ENCODE data around the gene CDH11. TPM values are rescaled to one million over a fixed set of nuclear protein-coding genes. Genes with fewer than 3 reads are reported as not detected.

CDH11 gene
- total RNA-seq, 1 donor from 2014 or later: 145 TPM

DNA sequence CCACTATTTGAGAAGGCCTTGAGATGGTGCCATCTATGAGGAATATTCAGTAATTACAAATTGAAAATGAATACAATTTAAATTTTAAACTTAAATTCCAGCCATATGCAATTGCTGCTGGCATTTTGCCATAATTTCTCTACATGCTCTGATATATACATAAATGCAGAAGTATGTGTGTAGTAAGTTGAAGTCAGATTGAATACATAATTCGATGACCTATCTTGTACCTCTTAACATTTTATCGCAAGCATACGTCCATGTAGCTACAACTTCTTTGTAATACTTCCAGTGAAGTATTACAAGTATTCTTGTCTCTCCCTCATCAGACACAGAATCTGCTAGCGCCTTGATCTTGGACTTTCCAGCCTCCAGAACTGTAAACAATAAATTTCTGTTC is 26.0 kb downstream of the CDH11 start:
- Histone ChIP-seq H3K27ac (no peak overlapping the region), H3K36me3 (no peaks in the 10 kb centered on the region), H3K4me3 (no peak overlapping the region), H3K27me3 (no peaks in the 10 kb centered on the region), H3K4me1 (no peaks in the 10 kb centered on the region), H3K9me3 (no peaks in the 10 kb centered on the region)
- intact Hi-C loops (cut with DNase I): no loop called here
- no peak for DNase-seq (ENCODE audit: low spot score in 2 of 2)
- no peak for TF ChIP-seq CTCF (IDR thresholded peaks at IDR 0.05)

- Histone ChIP-seq H3K27ac (no peak overlapping the region), H3K9me3 (no peaks in the 10 kb centered on the region), H3K4me1 (no peaks in the 10 kb centered on the region), H3K36me3 (no peaks in the 10 kb centered on the region), H3K4me3 (no peak overlapping the region), H3K27me3 (no peaks in the 10 kb centered on the region)
- no peak for DNase-seq (ENCODE audit: low spot score in 2 of 2)
- intact Hi-C loops (cut with DNase I): no loop called here
- no peak for TF ChIP-seq CTCF (IDR thresholded peaks at IDR 0.05)
These were observed 26.7 kb downstream of the CDH11 start for GRCh38 chr16:65095090-65095728.

- TF ChIP-seq CTCF (IDR thresholded peaks at IDR 0.05): no peak
- Histone ChIP-seq H3K4me3 (no peak overlapping the region), H3K27ac (no peak overlapping the region), H3K9me3 (no peaks in the 10 kb centered on the region), H3K36me3 (no peaks in the 10 kb centered on the region), H3K4me1 (no peaks in the 10 kb centered on the region), H3K27me3 (no peaks in the 10 kb centered on the region)
- no peak for DNase-seq (ENCODE audit: low spot score in 2 of 2)
- intact Hi-C loops (cut with DNase I): no loop called here
These were observed 27.9 kb downstream of the CDH11 start for GRCh38 chr16:65094009-65094408.

DNA sequence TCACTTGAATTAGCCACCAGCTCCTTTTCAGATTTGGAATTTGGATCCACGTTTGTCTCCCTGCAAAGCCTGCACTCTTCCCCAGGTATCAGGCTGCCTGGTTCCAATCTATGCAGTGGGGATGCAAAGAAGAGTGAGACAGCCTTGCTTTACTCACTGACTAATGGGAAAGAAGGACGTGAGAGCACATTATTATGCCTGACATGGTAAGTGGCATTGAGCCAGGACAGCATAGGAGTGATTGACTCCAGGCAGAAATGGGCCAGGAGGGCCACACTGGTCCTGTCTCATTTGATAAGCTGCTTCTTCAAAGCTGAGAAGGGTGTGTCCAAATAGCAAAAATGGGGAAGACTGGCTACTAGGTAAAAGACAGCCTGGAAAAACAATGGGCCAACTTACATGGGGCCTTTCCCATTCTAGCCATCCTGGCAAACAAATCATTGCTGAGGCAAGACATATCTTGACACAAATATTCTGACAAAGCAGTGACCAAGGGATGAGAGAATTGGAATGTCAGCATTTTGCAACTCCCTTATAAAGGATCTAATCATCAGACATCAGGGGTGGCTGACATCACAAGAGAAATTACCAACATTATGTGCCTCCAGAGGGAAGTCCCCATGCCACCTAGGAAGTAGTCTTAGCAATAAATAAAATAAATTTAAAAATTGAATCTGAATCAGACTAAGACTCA is 38.6 kb downstream of the CDH11 start:
- intact Hi-C loops (cut with DNase I): no loop called here
- no peak for TF ChIP-seq CTCF (IDR thresholded peaks at IDR 0.05)
- H3K4me1 ChIP-seq: no peaks in the 10 kb centered on the region
- no peaks in the 10 kb centered on the region for H3K9me3 ChIP-seq
- DNase-seq (ENCODE audit: low spot score in 2 of 2): no peak
- H3K36me3 ChIP-seq: no peaks in the 10 kb centered on the region
- H3K27ac ChIP-seq: no peak overlapping the region
- H3K27me3 ChIP-seq: no peaks in the 10 kb centered on the region
- no peak overlapping the region for H3K4me3 ChIP-seq

GRCh38 chr16:65079549-65079948 is 42.3 kb downstream of the CDH11 start:
- Histone ChIP-seq H3K4me1 (no peaks in the 10 kb centered on the region), H3K27ac (no peak overlapping the region), H3K27me3 (no peaks in the 10 kb centered on the region), H3K36me3 (peaks cover 0 to 4% of the 10 kb centered on the region in 2 donors), H3K4me3 (no peak overlapping the region), H3K9me3 (no peaks in the 10 kb centered on the region)
- intact Hi-C loops (cut with DNase I): no loop called here
- TF ChIP-seq CTCF (IDR thresholded peaks at IDR 0.05): no peak
- no peak for DNase-seq (ENCODE audit: low spot score in 2 of 2)
